ENCODE data around the gene MEF2D.

DNA sequence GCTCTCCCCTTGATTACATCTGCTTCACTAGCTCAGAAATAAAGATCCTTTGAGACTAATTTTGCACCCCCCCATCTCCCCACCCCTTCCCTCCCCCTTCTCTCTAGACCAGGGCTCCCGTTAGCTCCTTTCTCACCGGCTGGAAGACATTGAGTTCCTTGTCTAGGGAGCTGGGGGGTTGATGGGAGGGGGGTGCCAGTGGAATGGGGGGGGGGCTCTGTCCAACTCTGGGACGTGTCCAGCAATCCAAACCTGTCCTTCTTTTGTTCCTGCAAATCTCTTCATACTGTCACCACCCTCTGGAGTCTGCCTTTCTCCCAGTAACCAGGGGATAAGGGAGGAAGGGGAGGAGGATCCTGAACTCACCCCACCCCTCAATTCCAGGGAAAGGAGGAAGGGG, 69.7 kb downstream of the MEF2D start:
- TF ChIP-seq, protein P1, sequence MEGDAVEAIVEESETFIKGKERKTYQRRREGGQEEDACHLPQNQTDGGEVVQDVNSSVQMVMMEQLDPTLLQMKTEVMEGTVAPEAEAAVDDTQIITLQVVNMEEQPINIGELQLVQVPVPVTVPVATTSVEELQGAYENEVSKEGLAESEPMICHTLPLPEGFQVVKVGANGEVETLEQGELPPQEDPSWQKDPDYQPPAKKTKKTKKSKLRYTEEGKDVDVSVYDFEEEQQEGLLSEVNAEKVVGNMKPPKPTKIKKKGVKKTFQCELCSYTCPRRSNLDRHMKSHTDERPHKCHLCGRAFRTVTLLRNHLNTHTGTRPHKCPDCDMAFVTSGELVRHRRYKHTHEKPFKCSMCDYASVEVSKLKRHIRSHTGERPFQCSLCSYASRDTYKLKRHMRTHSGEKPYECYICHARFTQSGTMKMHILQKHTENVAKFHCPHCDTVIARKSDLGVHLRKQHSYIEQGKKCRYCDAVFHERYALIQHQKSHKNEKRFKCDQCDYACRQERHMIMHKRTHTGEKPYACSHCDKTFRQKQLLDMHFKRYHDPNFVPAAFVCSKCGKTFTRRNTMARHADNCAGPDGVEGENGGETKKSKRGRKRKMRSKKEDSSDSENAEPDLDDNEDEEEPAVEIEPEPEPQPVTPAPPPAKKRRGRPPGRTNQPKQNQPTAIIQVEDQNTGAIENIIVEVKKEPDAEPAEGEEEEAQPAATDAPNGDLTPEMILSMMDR (IDR thresholded peaks at IDR 0.05; ENCODE audit: low read length) = no peak
- TF ChIP-seq EZH2 (IDR thresholded peaks at IDR 0.05; ENCODE audit: borderline replicate concordance, low read length) = no peak
